SK-N-SH treated with all-trans-retinoic acid at 6 μM for 48 hours (cell line): Measurements from ENCODE around the gene SYNE2.

ENCODE experiments used
- ATAC-seq: fragments of 200-7000 bp; cut with Tn5 transposase; 3 replicates; pipeline ENCODE4 v1.9.1; 2020; ENCODE audit warnings: mild to moderate bottlenecking, moderate library complexity
- ARNTL ChIP-seq: fragments of 450-650 bp; formaldehyde crosslinking; IDR thresholded peaks from 2 replicates; pipeline ENCODE4 v1.5.0; 2020; ENCODE audit warnings: low read depth, mild to moderate bottlenecking, moderate library complexity, borderline replicate concordance
- BACH2 ChIP-seq: fragments of 250-450 bp; sonication (Bioruptor Pico); IDR thresholded peaks from 2 replicates; pipeline ENCODE4 v1.9.0; 2021; ENCODE audit warnings: mild to moderate bottlenecking, borderline replicate concordance
- CREB5 ChIP-seq: fragments of 250-450 bp; sonication (Bioruptor Pico); IDR thresholded peaks from 2 replicates; pipeline ENCODE4 v1.5.1; 2020; ENCODE audit warnings: low read depth, mild to moderate bottlenecking, moderate library complexity
- CSDC2 ChIP-seq: fragments of 250-450 bp; sonication (Bioruptor Pico); IDR thresholded peaks from 2 replicates; pipeline ENCODE4 v1.5.0; 2020; ENCODE audit warnings: mild to moderate bottlenecking, moderate library complexity
- CSRNP3 ChIP-seq: fragments of 250-450 bp; sonication (Bioruptor Pico); IDR thresholded peaks from 2 replicates; pipeline ENCODE4 v1.5.1; 2021; ENCODE audit warnings: mild to moderate bottlenecking, moderate library complexity
- ESRRG ChIP-seq: fragments of 250-450 bp; sonication (Bioruptor Pico); IDR thresholded peaks from 2 replicates; pipeline ENCODE4 v1.6.1; 2021; ENCODE audit warnings: mild to moderate bottlenecking
- GLIS3 ChIP-seq: fragments of 250-450 bp; sonication (Bioruptor Pico); IDR thresholded peaks from 2 replicates; pipeline ENCODE4 v1.5.0; 2020; ENCODE audit warnings: mild to moderate bottlenecking, moderate library complexity
- OSR1 ChIP-seq: fragments of 250-450 bp; sonication (Bioruptor Pico); IDR thresholded peaks from 2 replicates; pipeline ENCODE4 v1.8.0; 2022; ENCODE audit warnings: moderate library complexity, mild to moderate bottlenecking, inconsistent platforms
- PATZ1 ChIP-seq: fragments of 250-450 bp; sonication (Bioruptor Pico); IDR thresholded peaks from 2 replicates; pipeline ENCODE4 v1.8.0; 2020; ENCODE audit warnings: mild to moderate bottlenecking, moderate library complexity, borderline replicate concordance
- POU6F1 ChIP-seq: fragments of 250-450 bp; sonication (Bioruptor Pico); IDR thresholded peaks from 2 replicates; pipeline ENCODE4 v1.8.0; 2021; ENCODE audit warnings: low read depth, mild to moderate bottlenecking, moderate library complexity, borderline replicate concordance
- PPARA ChIP-seq: fragments of 250-450 bp; sonication (Bioruptor Pico); IDR thresholded peaks from 2 replicates; pipeline ENCODE4 v1.5.0; 2020; ENCODE audit warnings: mild to moderate bottlenecking, borderline replicate concordance
- SNAI2 ChIP-seq: fragments of 250-450 bp; sonication (Bioruptor Pico); IDR thresholded peaks from 2 replicates; pipeline ENCODE4 v1.5.0; 2020; ENCODE audit warnings: mild to moderate bottlenecking, moderate library complexity
- TCF4 ChIP-seq: fragments of 250-450 bp; sonication (Bioruptor Pico); IDR thresholded peaks from 2 replicates; pipeline ENCODE4 v1.8.0; 2021; ENCODE audit warnings: mild to moderate bottlenecking, moderate library complexity, borderline replicate concordance
- TOX ChIP-seq: fragments of 250-450 bp; sonication (Bioruptor Pico); IDR thresholded peaks from 2 replicates; pipeline ENCODE4 v1.8.0; 2021; ENCODE audit warnings: mild to moderate bottlenecking, moderate library complexity, borderline replicate concordance
- TSHZ2 ChIP-seq: fragments of 250-450 bp; sonication (Bioruptor Pico); IDR thresholded peaks from 2 replicates; pipeline ENCODE4 v1.5.0; 2020; ENCODE audit warnings: mild to moderate bottlenecking, moderate library complexity
- ZC3H10 ChIP-seq: fragments of 250-450 bp; sonication (Bioruptor Pico); IDR thresholded peaks from 2 replicates; pipeline ENCODE4 v1.5.1; 2021; ENCODE audit warnings: mild to moderate bottlenecking, moderate library complexity
- ZFP3 ChIP-seq: fragments of 250-450 bp; sonication (Bioruptor Pico); IDR thresholded peaks from 2 replicates; pipeline ENCODE4 v1.5.0; 2020; ENCODE audit warnings: mild to moderate bottlenecking, moderate library complexity
- ZFP30 ChIP-seq: fragments of 450-650 bp; formaldehyde crosslinking; IDR thresholded peaks from 2 replicates; pipeline ENCODE4 v1.5.0; 2022; ENCODE audit warnings: mild to moderate bottlenecking, moderate library complexity
- ZNF565 ChIP-seq: fragments of 450-650 bp; formaldehyde crosslinking; conservative IDR thresholded peaks from 2 replicates; pipeline ENCODE4 v1.5.0; 2020; ENCODE audit warnings: low read depth, mild to moderate bottlenecking, moderate library complexity

SYNE2 gene

GRCh38 chr14:64091217-64091616 is 238.4 kb downstream of the SYNE2 start (continued):
- no peak for TF ChIP-seq POU6F1
- TF ChIP-seq TCF4 (CRISPR knock-in tag), result no peak
- TF ChIP-seq ESRRG (CRISPR knock-in tag), result no peak
- TF ChIP-seq PPARA (CRISPR knock-in tag), result no peak
- TF ChIP-seq SNAI2 (CRISPR knock-in tag), result no peak
- TF ChIP-seq ZFP30, result no peak

- TF ChIP-seq GLIS3 (CRISPR knock-in tag) (no peak), TOX (CRISPR knock-in tag) (no peak), PPARA (CRISPR knock-in tag) (no peak), ZNF565 (CRISPR knock-in tag) (no peak), TCF4 (CRISPR knock-in tag) (no peak), BACH2 (CRISPR knock-in tag) (no peak)
- ATAC-seq, result no peak
Measured at GRCh38 chr14:64092338-64092737, 239.5 kb downstream of the SYNE2 start.

GRCh38 chr14:64092940-64093339 is 240.1 kb downstream of the SYNE2 start:
- ATAC-seq, result no peak
- TF ChIP-seq CSRNP3 (no peak), CREB5 (no peak), PPARA (CRISPR knock-in tag) (no peak), TSHZ2 (no peak), TOX (CRISPR knock-in tag) (no peak), ARNTL (no peak), ZFP30 (no peak)

- peak; percentile 22; the same call in 1 of the 3 replicates for ATAC-seq
- TF ChIP-seq GLIS3 (CRISPR knock-in tag) (no peak), ZNF565 (CRISPR knock-in tag) (no peak), ZC3H10 (CRISPR knock-in tag) (no peak), TCF4 (CRISPR knock-in tag) (no peak), PPARA (CRISPR knock-in tag) (no peak), SNAI2 (CRISPR knock-in tag) (no peak), POU6F1 (no peak), CREB5 (no peak), CSDC2 (no peak), ESRRG (CRISPR knock-in tag) (no peak), OSR1 (no peak), TSHZ2 (no peak), PATZ1 (CRISPR knock-in tag) (no peak), ZFP3 (no peak)
Measured at GRCh38 chr14:64095620-64096019, 242.8 kb downstream of the SYNE2 start.
